Dendritic cell treated with granulocyte-macrophage colony-stimulating factor and Interleukin-4, amounts not matched to agents 40 ng/mL and 50 ng/mL, for 4 days (primary cell): ENCODE measurements around the gene NEIL1.
"Not testable (repeated sequence)": the region's sequence is repeated elsewhere in the genome, so short reads cannot be mapped to it uniquely, and the experiment has no call there.

Experiments
- H3K27ac Mint-ChIP-seq: one replicate; pipeline ENCODE4 v1.8.0; 2022; ENCODE audit warnings: mild to moderate bottlenecking, mixed read lengths
- H3K27me3 Mint-ChIP-seq: one replicate; pipeline ENCODE4 v1.8.0; 2022; ENCODE audit warnings: mild to moderate bottlenecking, mixed read lengths
- H3K36me3 Mint-ChIP-seq: one replicate; pipeline ENCODE4 v1.8.0; 2022; ENCODE audit warnings: low read depth, mixed read lengths
- H3K4me1 Mint-ChIP-seq: one replicate; pipeline ENCODE4 v1.8.0; 2022; ENCODE audit warnings: low read depth, mixed read lengths
- H3K4me3 Mint-ChIP-seq: one replicate; pipeline ENCODE4 v1.8.0; 2022; ENCODE audit warnings: mild to moderate bottlenecking, moderate library complexity, mixed read lengths
- H3K9me3 Mint-ChIP-seq: one replicate; pipeline ENCODE4 v1.8.0; 2022; ENCODE audit warnings: mixed read lengths
- intact Hi-C: fragments of 100-400 bp; cut with micrococcal nuclease; formaldehyde crosslinking; loops from one replicate; pipeline ENCODE4 v1.15.0; 2022

NEIL1 gene

DNA sequence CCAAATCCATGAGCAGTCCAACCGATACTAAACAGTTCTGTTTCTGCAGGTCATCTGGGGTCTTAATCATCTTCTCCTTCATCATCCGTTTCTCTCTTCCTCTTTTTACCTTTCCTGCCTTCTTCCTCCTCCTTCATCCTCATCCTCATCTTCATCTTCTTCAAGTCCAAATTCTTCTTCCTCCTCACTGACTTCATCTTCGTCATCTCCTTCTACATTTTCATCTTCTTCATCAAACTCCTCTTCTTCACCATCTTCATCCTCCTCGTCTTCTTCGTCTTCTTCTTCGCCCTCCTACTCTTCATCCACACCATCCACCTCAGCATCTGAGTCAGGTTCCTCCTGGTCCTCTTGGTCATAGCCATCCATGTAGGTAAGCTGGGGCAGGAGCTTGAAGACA, 25.1 kb upstream of the NEIL1 start:
- intact Hi-C loops, result no loop called here
- H3K4me3 Mint-ChIP-seq, result no peak overlapping the region
- no peaks in the 10 kb centered on the region for H3K4me1 Mint-ChIP-seq
- no peaks in the 10 kb centered on the region for H3K36me3 Mint-ChIP-seq
- H3K27me3 Mint-ChIP-seq, result peaks cover 5% of the 10 kb centered on the region
- H3K27ac Mint-ChIP-seq, result no peak overlapping the region
- no peaks in the 10 kb centered on the region for H3K9me3 Mint-ChIP-seq

GRCh38 chr15:75325922-75326321, 20.9 kb upstream of the NEIL1 start:
- intact Hi-C loops, result no loop called here
- H3K27ac Mint-ChIP-seq, result no peak overlapping the region

DNA sequence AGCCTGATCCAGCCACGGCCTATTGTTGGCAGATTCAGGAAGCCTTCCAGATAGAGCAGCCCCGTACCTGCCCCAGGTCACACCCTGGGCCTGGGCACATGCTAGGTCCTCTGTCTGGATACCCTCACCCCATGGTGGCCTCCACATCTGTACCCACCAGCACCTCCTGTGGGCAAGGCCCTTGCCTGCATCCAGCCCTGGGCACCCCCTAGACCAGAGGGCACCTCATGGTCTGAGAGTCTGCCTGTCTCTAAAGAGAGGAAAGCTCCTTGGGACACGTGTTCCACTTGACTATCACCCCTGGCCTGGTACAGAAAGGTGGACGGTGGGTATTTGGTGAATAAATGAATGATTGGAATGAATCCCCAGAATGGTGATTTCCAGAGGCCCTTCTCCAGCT, 19.8 kb upstream of the NEIL1 start:
- peaks cover 2% of the 10 kb centered on the region for H3K27me3 Mint-ChIP-seq
- no peaks in the 10 kb centered on the region for H3K9me3 Mint-ChIP-seq
- H3K4me3 Mint-ChIP-seq, result no peak overlapping the region
- H3K27ac Mint-ChIP-seq, result no peak overlapping the region
- intact Hi-C loops, result no loop called here
- H3K36me3 Mint-ChIP-seq, result no peaks in the 10 kb centered on the region
- H3K4me1 Mint-ChIP-seq, result no peaks in the 10 kb centered on the region

More at GRCh38 chr15:75325922-75326321, 20.9 kb upstream of the NEIL1 start:
- Mint-ChIP-seq H3K27me3 (peaks cover 4% of the 10 kb centered on the region), H3K36me3 (no peaks in the 10 kb centered on the region), H3K4me3 (no peak overlapping the region), H3K4me1 (no peaks in the 10 kb centered on the region), H3K9me3 (no peaks in the 10 kb centered on the region)

DNA sequence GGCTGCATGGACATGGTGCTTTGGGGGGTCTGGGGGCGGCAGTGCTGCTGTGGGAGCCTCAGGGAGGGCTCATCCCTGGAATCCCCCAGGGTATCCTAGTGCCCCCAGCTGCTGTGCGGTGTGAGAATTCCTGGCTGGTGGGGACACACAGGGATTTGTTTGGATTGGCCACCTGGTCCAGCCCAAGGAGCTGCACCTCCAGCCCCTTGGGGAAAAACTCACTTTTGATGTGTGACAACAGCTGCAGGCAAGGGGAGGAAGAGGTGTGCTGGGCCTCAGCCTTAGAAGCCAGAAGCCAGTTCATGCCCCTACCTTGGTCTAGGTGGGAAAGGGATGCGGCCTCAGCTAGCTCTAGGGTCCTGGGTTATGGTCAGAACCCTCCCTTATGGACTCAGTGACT, 19.3 kb upstream of the NEIL1 start:
- intact Hi-C loops, result no loop called here
- peaks cover 2% of the 10 kb centered on the region for H3K27me3 Mint-ChIP-seq
- no peaks in the 10 kb centered on the region for H3K36me3 Mint-ChIP-seq
- H3K27ac Mint-ChIP-seq, result no peak overlapping the region
- no peaks in the 10 kb centered on the region for H3K4me1 Mint-ChIP-seq
- no peaks in the 10 kb centered on the region for H3K9me3 Mint-ChIP-seq
- H3K4me3 Mint-ChIP-seq, result no peak overlapping the region

DNA sequence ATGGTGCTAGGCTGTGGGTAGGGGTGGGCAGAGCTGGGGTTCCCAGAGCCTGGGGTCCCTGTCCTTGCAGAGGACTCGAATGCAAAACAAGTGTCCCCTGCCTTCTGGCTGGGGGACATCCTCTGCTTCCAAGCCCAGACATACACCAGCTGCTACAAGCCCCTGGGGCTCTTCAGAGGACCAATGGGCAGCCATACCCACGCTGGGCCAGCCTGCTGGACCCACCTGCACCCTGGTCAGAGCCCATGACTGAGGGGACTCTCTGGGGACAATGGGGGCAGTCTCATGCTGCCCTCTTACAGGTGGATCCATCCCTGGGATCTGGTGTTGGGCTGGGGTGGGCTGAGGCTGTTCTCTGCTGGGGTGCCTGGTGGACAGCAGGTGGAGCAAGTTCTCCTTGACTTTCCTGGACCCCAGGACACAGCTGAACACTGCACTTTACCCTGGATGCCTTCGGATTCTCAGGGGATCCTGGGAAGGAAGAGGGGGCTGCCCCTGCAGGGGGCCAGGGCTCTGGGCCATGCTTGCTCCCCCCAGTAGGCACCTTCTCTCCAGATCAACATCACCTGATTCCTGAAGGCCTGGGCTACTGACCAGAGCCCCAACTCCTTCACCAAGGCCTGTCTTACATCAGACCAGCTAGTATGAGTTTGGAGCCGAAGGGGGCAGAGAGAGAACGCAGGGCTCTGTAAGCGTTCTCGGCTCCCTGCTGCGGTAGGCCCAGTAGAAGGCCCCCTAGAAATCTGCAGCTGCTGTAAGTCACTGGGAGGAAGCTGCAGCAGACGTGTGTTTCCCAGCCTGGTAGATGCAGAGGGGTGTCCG, 18.1 kb upstream of the NEIL1 start:
- Mint-ChIP-seq H3K4me1 (no peaks in the 10 kb centered on the region), H3K27me3 (peaks cover 2% of the 10 kb centered on the region), H3K4me3 (no peak overlapping the region), H3K36me3 (no peaks in the 10 kb centered on the region), H3K27ac (no peak overlapping the region), H3K9me3 (no peaks in the 10 kb centered on the region)
- intact Hi-C loops, result no loop called here

GRCh38 chr15:75329571-75329970, 17.3 kb upstream of the NEIL1 start:
- Mint-ChIP-seq H3K27ac (no peak overlapping the region), H3K27me3 (peaks cover 3% of the 10 kb centered on the region), H3K9me3 (no peaks in the 10 kb centered on the region), H3K36me3 (no peaks in the 10 kb centered on the region), H3K4me3 (no peak overlapping the region), H3K4me1 (no peaks in the 10 kb centered on the region)
- intact Hi-C loops, result no loop called here

GRCh38 chr15:75332093-75332492, 14.7 kb upstream of the NEIL1 start:
- H3K4me3 Mint-ChIP-seq, H3K27ac Mint-ChIP-seq, H3K9me3 Mint-ChIP-seq, H3K27me3 Mint-ChIP-seq, intact Hi-C loops, H3K36me3 Mint-ChIP-seq: not testable (repeated sequence)
- H3K4me1 Mint-ChIP-seq, result peaks cover 15% of the 10 kb centered on the region

DNA sequence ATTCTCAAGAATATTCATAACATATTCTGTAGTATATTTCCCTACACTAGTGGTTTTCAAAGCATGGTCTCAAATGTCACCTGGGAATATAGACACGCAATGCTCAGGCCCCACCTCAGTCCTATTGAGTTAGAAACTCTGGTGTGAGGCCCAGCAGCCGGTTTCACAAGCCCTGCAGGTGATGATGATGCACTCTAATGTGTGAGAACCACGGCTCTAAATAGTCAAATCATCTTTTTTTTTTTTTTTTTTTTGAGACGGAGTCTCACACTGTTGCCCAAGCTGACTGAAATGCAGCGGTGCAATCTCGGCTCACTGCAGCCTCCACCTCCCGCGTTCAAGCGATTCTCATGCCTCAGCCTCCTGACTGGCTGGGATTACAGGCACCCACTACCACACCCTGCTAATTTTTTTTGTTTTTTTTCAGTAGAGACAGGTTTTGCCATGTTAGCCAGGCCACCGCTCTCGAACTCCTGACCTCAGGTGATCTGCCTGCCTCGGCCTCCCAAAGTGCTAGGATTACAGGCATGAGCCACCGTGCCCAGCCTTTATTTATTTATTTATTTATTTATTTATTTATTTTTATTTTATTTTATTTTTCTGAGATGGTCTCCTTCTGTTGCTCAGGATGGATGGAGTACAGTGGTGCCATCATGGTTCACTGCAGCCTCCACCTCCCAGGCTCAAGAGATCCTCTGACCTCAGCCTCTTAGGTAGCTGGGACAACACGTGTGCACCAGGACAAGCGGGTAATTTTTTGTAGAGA, 13.0 kb upstream of the NEIL1 start:
- H3K27ac Mint-ChIP-seq, H3K9me3 Mint-ChIP-seq, intact Hi-C loops, H3K27me3 Mint-ChIP-seq, H3K4me3 Mint-ChIP-seq: not testable (repeated sequence)
- Mint-ChIP-seq H3K4me1 (peaks cover 24% of the 10 kb centered on the region), H3K36me3 (peaks cover 15% of the 10 kb centered on the region)

- H3K9me3 Mint-ChIP-seq, result no peaks in the 10 kb centered on the region
- peaks cover 3% of the 10 kb centered on the region for H3K27me3 Mint-ChIP-seq
- peak overlapping the region; percentile 95 for H3K27ac Mint-ChIP-seq
- H3K36me3 Mint-ChIP-seq, result peaks cover 30% of the 10 kb centered on the region
- no peak overlapping the region for H3K4me3 Mint-ChIP-seq
- H3K4me1 Mint-ChIP-seq, result peaks cover 24% of the 10 kb centered on the region
- intact Hi-C loops, result no loop called here
Observed at GRCh38 chr15:75335313-75335704, 11.5 kb upstream of the NEIL1 start.

DNA sequence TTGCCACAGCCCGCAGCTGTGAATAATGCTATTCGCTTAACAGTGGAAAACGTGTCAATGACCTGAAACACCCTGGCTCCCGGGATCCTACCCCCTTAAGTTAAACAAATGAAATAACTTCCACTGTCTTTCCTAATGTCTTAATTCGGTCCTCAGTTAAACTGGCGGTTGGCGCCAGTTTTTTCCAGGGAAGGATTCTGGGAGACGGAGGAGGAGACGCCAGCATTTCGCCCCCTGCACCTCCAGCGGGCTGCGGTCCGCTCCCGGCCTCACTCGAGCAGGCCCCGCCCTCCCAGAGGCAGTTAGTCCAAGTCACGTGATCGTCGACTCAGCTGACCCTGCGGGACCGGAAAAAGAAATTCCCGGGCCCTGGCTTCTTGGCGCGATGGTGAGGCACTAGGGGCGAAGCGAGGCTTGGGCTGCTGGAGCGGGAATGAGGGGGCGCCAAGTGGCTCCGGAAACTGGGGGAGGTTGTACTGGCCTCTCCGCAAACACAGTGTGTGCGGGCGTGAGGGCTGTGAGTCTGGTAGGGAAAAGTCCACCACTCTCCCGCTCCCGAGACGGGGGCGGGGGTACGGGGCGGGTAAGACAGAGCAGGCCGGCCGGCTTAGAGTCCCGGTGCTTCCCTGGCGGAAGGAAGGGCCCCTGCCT, 11.0 kb upstream of the NEIL1 start, which contains the start of gene COMMD4:
Gene COMMD4 (plus strand): TSS at position 359 of the 651 bp plus-strand sequence. CDS start 27 bp downstream, at position 386.
- intact Hi-C loops, result no loop called here
- Mint-ChIP-seq H3K9me3 (no peaks in the 10 kb centered on the region), H3K36me3 (peaks cover 33% of the 10 kb centered on the region), H3K4me3 (peak within 1 kb of the TSS; percentile 100), H3K27me3 (peaks cover 3% of the 10 kb centered on the region), H3K4me1 (peaks cover 24% of the 10 kb centered on the region), H3K27ac (peak within 1 kb of the TSS; percentile 95)

DNA sequence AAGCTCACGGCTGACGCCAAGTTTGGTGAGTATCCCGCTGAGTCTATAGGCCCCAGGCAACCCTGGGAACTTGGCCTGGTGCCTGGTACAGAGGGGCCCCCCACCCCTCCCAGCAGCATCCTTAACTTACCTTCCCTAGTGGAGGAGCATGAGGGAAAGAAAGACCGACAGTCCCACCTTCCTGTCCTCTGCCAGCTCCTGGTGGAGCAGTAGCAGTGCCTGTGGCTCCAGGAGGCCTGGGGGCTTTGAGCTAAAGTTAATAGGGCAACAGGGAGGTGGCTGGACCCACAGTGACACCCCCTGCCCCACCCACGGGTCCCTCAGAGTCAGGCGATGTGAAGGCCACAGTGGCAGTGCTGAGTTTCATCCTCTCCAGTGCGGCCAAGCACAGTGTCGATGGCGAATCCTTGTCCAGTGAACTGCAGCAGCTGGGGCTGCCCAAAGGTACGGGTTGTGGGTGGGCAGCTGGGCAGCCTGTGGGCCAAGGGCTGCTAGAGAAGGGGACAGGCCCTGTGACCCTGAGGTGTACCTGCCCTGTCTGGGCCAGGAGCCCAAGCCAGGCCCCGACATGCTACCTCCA, 8.1 kb upstream of the NEIL1 start:
- intact Hi-C loops, result no loop called here
- H3K36me3 Mint-ChIP-seq, result peaks cover 42% of the 10 kb centered on the region
- H3K4me1 Mint-ChIP-seq, result peaks cover 29% of the 10 kb centered on the region
- no peak overlapping the region for H3K27ac Mint-ChIP-seq
- H3K4me3 Mint-ChIP-seq, result no peak overlapping the region
- no peaks in the 10 kb centered on the region for H3K9me3 Mint-ChIP-seq
- peaks cover 4% of the 10 kb centered on the region for H3K27me3 Mint-ChIP-seq

DNA sequence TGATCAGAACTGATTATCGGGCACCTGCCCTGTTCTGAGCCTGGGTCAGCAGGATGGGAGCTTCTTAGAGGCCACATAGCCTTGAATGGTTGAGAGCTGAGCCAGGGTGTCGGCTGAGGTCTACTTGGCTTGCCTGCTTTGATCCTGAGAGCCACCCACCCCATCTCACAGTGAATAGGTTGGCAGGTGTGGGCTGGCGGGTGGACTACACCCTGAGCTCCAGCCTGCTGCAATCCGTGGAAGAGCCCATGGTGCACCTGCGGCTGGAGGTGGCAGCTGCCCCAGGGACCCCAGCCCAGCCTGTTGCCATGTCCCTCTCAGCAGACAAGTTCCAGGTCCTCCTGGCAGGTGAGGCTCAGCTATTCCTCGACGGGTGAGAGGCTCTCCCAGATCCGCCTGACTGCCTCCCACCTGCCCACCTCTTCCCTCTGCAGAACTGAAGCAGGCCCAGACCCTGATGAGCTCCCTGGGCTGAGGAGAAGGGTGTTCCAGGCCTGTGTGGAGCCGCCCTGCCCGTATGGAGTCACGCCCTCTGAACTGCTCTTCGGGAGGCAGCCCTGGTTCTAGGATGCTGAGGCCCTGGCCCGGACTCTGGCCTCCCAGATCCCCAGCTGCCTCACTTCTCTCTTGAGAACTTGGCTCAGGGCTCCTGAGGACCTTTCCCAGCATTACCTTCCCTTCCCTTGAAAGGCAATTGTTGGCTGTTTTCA, 7.2 kb upstream of the NEIL1 start:
- H3K27me3 Mint-ChIP-seq, result peaks cover 12% of the 10 kb centered on the region
- H3K36me3 Mint-ChIP-seq, result peaks cover 42% of the 10 kb centered on the region
- peaks cover 29% of the 10 kb centered on the region for H3K4me1 Mint-ChIP-seq
- H3K9me3 Mint-ChIP-seq, result no peaks in the 10 kb centered on the region
- H3K4me3 Mint-ChIP-seq, result no peak overlapping the region
- intact Hi-C loops, result no loop called here
- H3K27ac Mint-ChIP-seq, result no peak overlapping the region

DNA sequence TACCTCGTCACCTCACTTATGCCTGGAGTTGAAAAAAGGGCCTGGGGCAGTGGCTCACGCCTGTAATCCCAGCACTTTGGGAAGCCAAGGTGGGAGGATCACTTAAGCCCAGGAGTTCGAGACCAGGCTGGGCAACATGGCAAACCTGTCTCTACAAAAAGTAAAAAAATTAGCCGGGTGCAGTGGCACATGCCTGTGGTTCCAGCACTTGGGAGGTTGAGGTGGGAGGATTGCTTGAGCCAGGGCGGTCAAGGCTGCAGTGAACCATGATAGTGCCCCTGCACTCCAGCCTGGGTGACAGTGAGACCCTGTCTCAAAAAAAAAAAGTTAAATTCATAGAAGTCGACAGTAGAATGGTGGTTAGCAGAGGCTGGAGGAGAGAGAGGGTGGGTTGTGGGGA, 4.6 kb upstream of the NEIL1 start:
- no peak overlapping the region for H3K27ac Mint-ChIP-seq
- intact Hi-C loops, result no loop called here
- H3K27me3 Mint-ChIP-seq, result peaks cover 34% of the 10 kb centered on the region
- no peaks in the 10 kb centered on the region for H3K9me3 Mint-ChIP-seq
- H3K36me3 Mint-ChIP-seq, result peaks cover 40% of the 10 kb centered on the region
- no peak overlapping the region for H3K4me3 Mint-ChIP-seq
- H3K4me1 Mint-ChIP-seq, result peaks cover 18% of the 10 kb centered on the region
